Measurements from ENCODE around the gene APMAP. TPM values are rescaled to one million over a fixed set of nuclear protein-coding genes. Genes with fewer than 3 reads are reported as not detected.

Gene APMAP
- polyA plus RNA-seq, 1 of the 3 experiments (the other 2 are of a cell fraction): 107 TPM

- TF ChIP-seq ELF1 (IDR thresholded peaks at IDR 0.05): no peak
- peak; percentile 93 for TF ChIP-seq SMC3 (IDR thresholded peaks at IDR 0.05; ENCODE audit: low read depth, low read length)
- TF ChIP-seq TCF12 (IDR thresholded peaks at IDR 0.05): peak; percentile 13; the same call in 1 of the 2 replicates
- no peak for TF ChIP-seq POLR2AphosphoS5 (IDR thresholded peaks at IDR 0.05; ENCODE audit: low read depth, low read length)
- TF ChIP-seq EZH2phosphoT487 (IDR thresholded peaks at IDR 0.05; ENCODE audit: borderline replicate concordance, low read depth): no peak
Measured at GRCh38 chr20:24994470-24995368, 2.2 kb upstream of the APMAP start (continued).

GRCh38 chr20:24994186-24994465 is 1.6 kb upstream of the APMAP start:
- Histone ChIP-seq H2AFZ (ENCODE audit: low read depth) (peak overlapping the region; percentile 5; the same call in 1 of the 2 replicates), H3K36me3 (replicated peaks in 1 of 2; ENCODE audit: control insufficient read depth in 1 of 2, insufficient read depth in 2 of 2, low read length in 1 of 2) (peaks cover 0 to 1% of the 10 kb centered on the region in 2 experiments), H3K9ac (no peak overlapping the region), H3K27ac (ENCODE audit: low read depth in 2 of 2, low read length in 1 of 2) (no peak overlapping the region), H3K9me3 (no peaks in the 10 kb centered on the region), H3K27me3 (ENCODE audit: insufficient read depth) (no peaks in the 10 kb centered on the region; the same call in 1 of the 2 replicates), H3K4me3 (ENCODE audit: low read depth in 2 of 2, low read length in 1 of 2) (no peak overlapping the region), H3K79me2 (ENCODE audit: insufficient read depth) (peaks cover 30% of the 10 kb centered on the region), H3K4me2 (no peak overlapping the region), H3F3A (replicated peaks; ENCODE audit: insufficient read depth) (peaks cover 11% of the 10 kb centered on the region), H3K9me2 (no peaks in the 10 kb centered on the region), H4K20me1 (ENCODE audit: insufficient read depth) (no peaks in the 10 kb centered on the region), H3K4me1 (ENCODE audit: control insufficient read depth in 1 of 2, insufficient read depth in 2 of 2, low read depth in 1 of 2, low read length in 1 of 2) (peaks cover 17 to 20% of the 10 kb centered on the region in 2 experiments; a peak in 3 of 4 replicates)
- CTCF ChIA-PET: interaction anchor here (0.7 to 4.7 kb wide), 34 partner anchors 10 to 448 kb away, joined by 3 to 48 read pairs (median 4); partner anchors contain the start of genes GINS1 and PYGB
- POLR2A ChIA-PET: interaction anchor here (0.5 kb wide), 1 partner anchor 457 kb away, joined by 3 read pairs; no protein-coding TSS in a partner anchor
- TF ChIP-seq GABPA (IDR thresholded peaks at IDR 0.05; ENCODE audit: low read depth) (no peak), MAX (IDR thresholded peaks at IDR 0.05; ENCODE audit: low read depth) (no peak), JUND (IDR thresholded peaks at IDR 0.05) (no peak)
- no peak for DNase-seq
- 89% methylated on average over 1 of the region's 1 CpG for WGBS (ENCODE audit: low lambda C conversion rate)

GRCh38 chr20:24993337-24994185 is 1.0 kb upstream of the APMAP start:
- TF ChIP-seq CTCF (IDR thresholded peaks at IDR 0.05) (peak; percentile 54), RAD21 (IDR thresholded peaks at IDR 0.05; ENCODE audit: low read length) (peak; percentile 57), JUND (IDR thresholded peaks at IDR 0.05) (no peak)
- H3K4me3 ChIP-seq (ENCODE audit: low read depth in 2 of 2, low read length in 1 of 2): peak overlapping the region; percentile 91 to 95
- POLR2A ChIA-PET: interaction anchor here (0.5 kb wide), 1 partner anchor 457 kb away, joined by 3 read pairs; no protein-coding TSS in a partner anchor

More at GRCh38 chr20:24993337-24994185, 1.0 kb upstream of the APMAP start:
- Histone ChIP-seq H3K4me1 (ENCODE audit: control insufficient read depth in 1 of 2, insufficient read depth in 2 of 2, low read depth in 1 of 2, low read length in 1 of 2) (peaks cover 17 to 20% of the 10 kb centered on the region in 2 experiments; a peak in 3 of 4 replicates), H3K27ac (ENCODE audit: low read depth in 2 of 2, low read length in 1 of 2) (peak overlapping the region; percentile 76 to 89), H3K9me3 (no peaks in the 10 kb centered on the region), H2AFZ (ENCODE audit: low read depth) (peak overlapping the region; percentile 88), H3K27me3 (ENCODE audit: insufficient read depth) (no peaks in the 10 kb centered on the region), H3F3A (replicated peaks; ENCODE audit: insufficient read depth) (peaks cover 11% of the 10 kb centered on the region), H3K9me2 (no peaks in the 10 kb centered on the region), H4K20me1 (ENCODE audit: insufficient read depth) (no peaks in the 10 kb centered on the region), H3K36me3 (replicated peaks in 1 of 2; ENCODE audit: control insufficient read depth in 1 of 2, insufficient read depth in 2 of 2, low read length in 1 of 2) (peaks cover 0 to 3% of the 10 kb centered on the region in 2 experiments), H3K79me2 (ENCODE audit: insufficient read depth) (peaks cover 36% of the 10 kb centered on the region), H3K9ac (peak overlapping the region; percentile 75), H3K4me2 (peak overlapping the region; percentile 95)
- 63% methylated on average over 9 of the region's 9 CpGs for WGBS (ENCODE audit: low lambda C conversion rate)
- DNase-seq: no peak
- CTCF ChIA-PET: interaction anchor here (0.7 to 4.7 kb wide), 32 partner anchors 10 to 449 kb away, joined by 3 to 48 read pairs (median 4); partner anchors contain the start of genes GINS1 and PYGB
